PC-9 (cell line): Measurements from ENCODE around the gene SERTAD2. TPM values are rescaled to one million over a fixed set of nuclear protein-coding genes. Genes with fewer than 3 reads are reported as not detected.

Source experiments
- BruUV-seq: library from RNA; stranded (reverse); fragments of 400-500 nt; replicated peaks from 2 replicates; lab custom pipeline; 2021; lab: Mats Ljungman, UMichigan
- CTCF ChIA-PET: fragments of 300-600 bp; sonication (Branson Sonifier 250); formaldehyde crosslinking; loops from one replicate; lab custom pipeline; 2022; ENCODE audit warnings: antibody characterized with exemption; lab: Charles Lee
- POLR2A ChIA-PET: fragments of 300-600 bp; sonication (Branson Sonifier 250); formaldehyde crosslinking; loops from one replicate; lab custom pipeline; 2022; ENCODE audit warnings: antibody characterized with exemption; ENCODE audit not compliant: unreplicated experiment; lab: Charles Lee
- DNase-seq, 2 experiments: peaks; one replicate each; pipeline versions ENCODE4 v3.0.0 to v3.0.0-alpha.2; 2015 to 2022; ENCODE audit warnings: mixed read lengths in 1 of 2
- H2AFZ ChIP-seq: fragments of 200-600 bp; sonication (generic); 2 replicates; pipeline ENCODE4 v1.8.1; 2017; ENCODE audit warnings: antibody characterized with exemption
- H3F3A ChIP-seq: fragments of 200-600 bp; sonication (generic); 2 replicates; pipeline ENCODE4 v1.8.1; 2017; ENCODE audit warnings: antibody characterized with exemption, mild to moderate bottlenecking, low read depth; ENCODE audit not compliant: insufficient read depth
- H3K27ac ChIP-seq: fragments of 200-600 bp; sonication (generic); 2 replicates; pipeline ENCODE4 v1.6.1; 2016; ENCODE audit warnings: mixed run types
- H3K27me3 ChIP-seq: fragments of 200-600 bp; sonication (generic); 2 replicates; pipeline ENCODE4 v1.6.1; 2016; ENCODE audit warnings: low read depth, mixed run types; ENCODE audit not compliant: insufficient read depth
- H3K36me3 ChIP-seq: fragments of 200-600 bp; sonication (generic); 2 replicates; pipeline ENCODE4 v1.6.1; 2016; ENCODE audit warnings: low read depth, mixed run types
- H3K4me1 ChIP-seq: fragments of 200-600 bp; sonication (generic); replicated peaks from 2 replicates; pipeline ENCODE4 v1.6.1; 2016; ENCODE audit warnings: mixed run types; ENCODE audit not compliant: insufficient read depth
- H3K4me2 ChIP-seq: fragments of 200-600 bp; sonication (generic); 2 replicates; pipeline ENCODE4 v1.6.1; 2017; ENCODE audit warnings: mixed run types
- H3K4me3 ChIP-seq: fragments of 200-600 bp; sonication (generic); 2 replicates; pipeline ENCODE4 v1.6.1; 2016; ENCODE audit warnings: mixed run types
- H3K79me2 ChIP-seq: fragments of 200-600 bp; sonication (generic); 2 replicates; pipeline ENCODE4 v1.6.1; 2017; ENCODE audit warnings: low read depth, mixed run types
- H3K9me2 ChIP-seq: fragments of 200-600 bp; sonication (generic); 2 replicates; pipeline ENCODE4 v1.8.1; 2017; ENCODE audit warnings: mild to moderate bottlenecking; ENCODE audit not compliant: insufficient read depth
- H3K9me3 ChIP-seq: fragments of 200-600 bp; sonication (generic); 2 replicates; pipeline ENCODE4 v1.8.1; 2016; ENCODE audit warnings: low read depth; ENCODE audit not compliant: insufficient read depth
- H4K20me1 ChIP-seq: fragments of 200-600 bp; sonication (generic); 2 replicates; pipeline ENCODE4 v1.8.1; 2017; ENCODE audit not compliant: insufficient read depth
- EZH2 ChIP-seq: fragments of 200-600 bp; sonication (generic); IDR thresholded peaks from 2 replicates; pipeline ENCODE4 v1.8.0; 2017; ENCODE audit warnings: antibody characterized with exemption, low read depth
- intact Hi-C: fragments of 100-400 bp; cut with micrococcal nuclease; formaldehyde crosslinking; loops from one replicate; pipeline ENCODE4 v1.10.0; 2022; ENCODE audit not compliant: unreplicated experiment
- total RNA-seq: library from RNA; stranded (reverse); gene quantifications from 2 replicates; pipeline ENCODE4 v1.2.3, GENCODE V29; 2021
- TF ChIP-seq, protein P1 (sequence below): fragments of 200-600 bp; sonication (generic); conservative IDR thresholded peaks from 2 replicates; pipeline ENCODE4 v1.6.1; 2017; ENCODE audit warnings: mixed run types, antibody characterized with exemption, mild to moderate bottlenecking, moderate library complexity

The SERTAD2 gene
- total RNA-seq, 1 experiment from 2014 or later: 31.4 TPM

DNA sequence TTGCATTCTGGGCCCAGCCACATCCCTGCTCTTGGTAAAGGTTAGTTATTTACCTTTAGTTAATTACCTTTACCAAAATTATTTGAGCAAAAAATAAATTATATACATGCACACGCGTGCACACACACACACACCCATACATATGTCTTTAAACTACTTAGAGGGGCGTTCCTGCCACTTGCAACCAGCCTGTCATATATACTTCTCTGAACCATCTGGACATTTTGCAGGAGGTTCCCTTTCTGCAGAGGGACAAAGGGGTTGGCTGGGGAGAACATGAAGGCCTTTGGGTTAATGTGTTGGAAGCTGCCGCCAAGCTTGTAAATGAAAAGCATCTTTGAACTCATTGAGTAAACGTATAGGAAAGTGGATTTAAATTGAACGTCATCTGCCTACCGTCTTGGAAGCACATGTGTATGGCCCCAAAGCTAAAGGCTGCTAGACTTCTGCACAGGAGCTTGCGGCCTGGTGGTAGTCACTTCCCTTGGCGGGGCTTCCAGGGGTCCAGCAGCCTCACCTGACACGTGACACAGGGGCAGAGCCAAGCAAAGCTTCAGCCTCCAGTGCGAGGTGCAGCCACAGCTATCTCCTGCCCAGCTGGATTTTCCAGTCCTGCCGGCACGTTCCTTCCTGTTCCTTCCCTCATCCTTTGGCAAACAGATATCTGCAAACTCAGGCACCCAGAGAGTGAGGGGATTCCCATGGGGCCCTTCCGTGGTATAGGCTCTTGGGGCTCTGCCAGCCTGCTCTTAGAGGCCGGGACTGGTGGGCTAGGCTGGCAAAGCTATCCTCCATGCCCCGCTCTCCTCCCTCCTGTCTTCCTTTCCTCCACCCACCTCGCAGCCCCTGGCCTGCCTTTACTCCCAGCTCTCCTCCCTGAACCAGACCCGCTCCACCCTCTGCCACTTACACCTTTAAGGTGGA lies 46.1 kb downstream of the SERTAD2 start:
- Histone ChIP-seq H3K9me2 (no peaks in the 10 kb centered on the region), H3K4me3 (peak overlapping the region; percentile 23; the same call in 1 of the 2 replicates), H3K36me3 (no peaks in the 10 kb centered on the region), H4K20me1 (no peaks in the 10 kb centered on the region), H3K4me2 (peak overlapping the region; percentile 72), H3K9me3 (0 out of 2 replicates have a peak, but pooled peaks cover 4% of the 10 kb centered on the region), H3F3A (peaks cover 28% of the 10 kb centered on the region), H3K79me2 (no peaks in the 10 kb centered on the region), H3K4me1 (peaks cover 43% of the 10 kb centered on the region), H3K27me3 (no peaks in the 10 kb centered on the region), H2AFZ (0 out of 2 replicates have a peak overlapping the region, but pooled peaks have one; percentile 35), H3K27ac (peak overlapping the region; percentile 92)
- TF ChIP-seq EZH2: no peak
- TF ChIP-seq, protein P1, sequence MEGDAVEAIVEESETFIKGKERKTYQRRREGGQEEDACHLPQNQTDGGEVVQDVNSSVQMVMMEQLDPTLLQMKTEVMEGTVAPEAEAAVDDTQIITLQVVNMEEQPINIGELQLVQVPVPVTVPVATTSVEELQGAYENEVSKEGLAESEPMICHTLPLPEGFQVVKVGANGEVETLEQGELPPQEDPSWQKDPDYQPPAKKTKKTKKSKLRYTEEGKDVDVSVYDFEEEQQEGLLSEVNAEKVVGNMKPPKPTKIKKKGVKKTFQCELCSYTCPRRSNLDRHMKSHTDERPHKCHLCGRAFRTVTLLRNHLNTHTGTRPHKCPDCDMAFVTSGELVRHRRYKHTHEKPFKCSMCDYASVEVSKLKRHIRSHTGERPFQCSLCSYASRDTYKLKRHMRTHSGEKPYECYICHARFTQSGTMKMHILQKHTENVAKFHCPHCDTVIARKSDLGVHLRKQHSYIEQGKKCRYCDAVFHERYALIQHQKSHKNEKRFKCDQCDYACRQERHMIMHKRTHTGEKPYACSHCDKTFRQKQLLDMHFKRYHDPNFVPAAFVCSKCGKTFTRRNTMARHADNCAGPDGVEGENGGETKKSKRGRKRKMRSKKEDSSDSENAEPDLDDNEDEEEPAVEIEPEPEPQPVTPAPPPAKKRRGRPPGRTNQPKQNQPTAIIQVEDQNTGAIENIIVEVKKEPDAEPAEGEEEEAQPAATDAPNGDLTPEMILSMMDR: no peak
- ChIA-PET POLR2A (interaction anchor here (0.6 to 1.3 kb wide), 6 partner anchors 10 to 167 kb away, joined by 3 to 23 read pairs (median 5); no protein-coding TSS in a partner anchor), CTCF (interaction anchor here (0.6 to 2.0 kb wide), 8 partner anchors 11 to 466 kb away, joined by 3 to 12 read pairs (median 4); no protein-coding TSS in a partner anchor)
- intact Hi-C loops: loop anchor here (1.0 to 2.0 kb wide), 3 partner anchors 42 to 257 kb away; no protein-coding TSS in a partner anchor
- no TSS peak for BruUV-seq
- peak; percentile 79 to 85 for DNase-seq

DNA sequence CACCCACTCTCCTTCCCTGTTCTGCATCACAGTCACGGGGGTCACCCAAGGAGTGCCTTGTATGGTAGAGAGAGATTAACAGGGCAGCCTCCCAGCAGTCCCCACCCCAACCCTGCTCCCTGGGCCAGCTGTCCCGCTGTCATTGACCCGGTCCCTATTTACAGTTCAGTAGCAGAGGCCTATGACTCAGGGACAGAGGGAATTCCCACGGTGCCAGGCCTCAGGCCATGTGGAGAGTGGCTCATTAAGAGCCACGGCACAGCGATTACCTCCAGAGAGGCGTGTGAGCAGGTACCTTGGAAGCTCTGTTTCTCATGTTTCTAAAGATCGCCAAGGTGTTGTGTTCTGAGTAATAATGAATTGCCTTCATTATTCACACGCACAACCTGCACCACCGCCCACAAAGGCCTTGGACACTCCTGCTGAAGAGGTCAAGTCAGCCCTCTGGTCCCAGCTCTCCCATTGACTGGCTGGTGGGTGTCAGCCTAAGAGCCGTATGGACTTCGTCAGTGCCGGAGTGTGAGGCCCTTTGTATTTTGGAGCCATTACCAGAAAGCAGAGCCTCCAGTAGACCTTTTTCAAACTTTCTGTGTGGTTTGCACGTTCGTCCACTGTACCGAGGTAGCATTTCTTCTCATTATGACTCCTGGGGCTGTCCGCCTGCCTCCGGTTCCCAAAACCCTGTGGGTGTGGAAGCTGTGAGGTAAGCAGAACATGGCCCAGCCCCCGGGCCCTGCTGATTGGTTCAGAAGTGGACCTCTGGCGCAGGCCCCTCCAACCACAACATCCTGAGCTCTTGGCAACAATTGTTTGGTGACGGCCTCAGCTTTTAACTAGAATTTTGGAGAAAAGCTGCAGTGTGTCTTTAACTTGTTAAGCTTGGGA lies 47.0 kb downstream of the SERTAD2 start:
- H3K36me3 ChIP-seq: no peaks in the 10 kb centered on the region
- peaks cover 28% of the 10 kb centered on the region for H3F3A ChIP-seq
- H4K20me1 ChIP-seq: no peaks in the 10 kb centered on the region
- H3K9me2 ChIP-seq: no peaks in the 10 kb centered on the region
- BruUV-seq: TSS peak; percentile 41
- peaks cover 43% of the 10 kb centered on the region for H3K4me1 ChIP-seq
- peak overlapping the region; percentile 92 for H3K27ac ChIP-seq
- ChIA-PET POLR2A (interaction anchor here (0.6 to 1.3 kb wide), 6 partner anchors 11 to 265 kb away, joined by 3 to 13 read pairs (median 4); no protein-coding TSS in a partner anchor), CTCF (interaction anchor here (0.6 to 2.0 kb wide), 8 partner anchors 39 to 276 kb away, joined by 3 to 12 read pairs (median 4); no protein-coding TSS in a partner anchor)
- no peak overlapping the region for H2AFZ ChIP-seq
- intact Hi-C loops: loop anchor here (1.0 to 2.0 kb wide), 6 partner anchors 38 to 258 kb away; partner anchors contain the start of gene SERTAD2
- no peak overlapping the region; the same call in 1 of the 2 replicates for H3K4me3 ChIP-seq
- 0 out of 2 replicates have a peak, but pooled peaks cover 4% of the 10 kb centered on the region for H3K9me3 ChIP-seq
- H3K79me2 ChIP-seq: no peaks in the 10 kb centered on the region
- peak; percentile 80 to 98 for DNase-seq
- H3K27me3 ChIP-seq: no peaks in the 10 kb centered on the region
- no peak for TF ChIP-seq EZH2
- TF ChIP-seq, protein P1: no peak
- peak overlapping the region; percentile 72 for H3K4me2 ChIP-seq
